T-helper 17 cell (primary cell): Measurements from ENCODE around the gene SEC16A. TPM values are rescaled to one million over a fixed set of nuclear protein-coding genes. Genes with fewer than 3 reads are reported as not detected.
"Not testable (repeated sequence)": the region's sequence is repeated elsewhere in the genome, so short reads cannot be mapped to it uniquely, and the experiment has no call there.

Experiments used
- ATAC-seq: fragments of 150-1000 bp; cut with Tn5 transposase; 2 replicates; pipeline ENCODE4 v1.10.0; 2021; ENCODE audit warnings: mild to moderate bottlenecking, moderate library complexity
- DNase-seq, 3 donors: peaks; one replicate each; pipeline versions ENCODE4 v3.0.0 to v3.0.0-alpha.2; 2020 to 2021
- H3K9me3 ChIP-seq: one replicate; pipeline ENCODE4 v1.7.0; 2013; ENCODE audit warnings: low read length, mild to moderate bottlenecking; ENCODE audit not compliant: control insufficient read depth, poor library complexity, severe bottlenecking
- H3K27ac Mint-ChIP-seq: one replicate; pipeline ENCODE4 v1.8.0; 2022; ENCODE audit warnings: mild to moderate bottlenecking, moderate library complexity, mixed read lengths
- H3K27me3 Mint-ChIP-seq: one replicate; pipeline ENCODE4 v1.8.0; 2022; ENCODE audit warnings: mixed read lengths
- H3K36me3 Mint-ChIP-seq: one replicate; pipeline ENCODE4 v1.8.0; 2022; ENCODE audit warnings: low read depth, mixed read lengths
- H3K4me1 Mint-ChIP-seq: one replicate; pipeline ENCODE4 v1.8.0; 2022; ENCODE audit warnings: mild to moderate bottlenecking, mixed read lengths
- H3K4me3 Mint-ChIP-seq: one replicate; pipeline ENCODE4 v1.8.0; 2022; ENCODE audit warnings: mild to moderate bottlenecking, moderate library complexity, mixed read lengths
- total RNA-seq, 4 donors: library from RNA in 2 of 4; stranded (reverse) in 2 of 4; gene quantifications; one replicate each; pipeline ENCODE4 v1.2.3 and lab custom pipeline; 2022 to 2026

The SEC16A gene
- total RNA-seq, 2 donors from 2014 or later: 71.7 to 74.7 TPM

GRCh38 chr9:136407061-136407460 lies 75.8 kb downstream of the SEC16A start:
- H3K27me3 Mint-ChIP-seq, DNase-seq, ATAC-seq, H3K9me3 ChIP-seq, H3K36me3 Mint-ChIP-seq: not testable (repeated sequence)
- Mint-ChIP-seq H3K4me1 (peaks cover 42% of the 10 kb centered on the region), H3K27ac (peak overlapping the region; percentile 41), H3K4me3 (peak overlapping the region; percentile 55)

GRCh38 chr9:136405904-136406303 lies 76.9 kb downstream of the SEC16A start:
- DNase-seq, H3K9me3 ChIP-seq, H3K27me3 Mint-ChIP-seq, H3K36me3 Mint-ChIP-seq, ATAC-seq: not testable (repeated sequence)
- H3K27ac Mint-ChIP-seq: peak overlapping the region; percentile 96
- peaks cover 38% of the 10 kb centered on the region for H3K4me1 Mint-ChIP-seq
- H3K4me3 Mint-ChIP-seq: peak overlapping the region; percentile 7

GRCh38 chr9:136405481-136405880 lies 77.4 kb downstream of the SEC16A start:
- Mint-ChIP-seq H3K4me3 (peak overlapping the region; percentile 86), H3K36me3 (peaks cover 2% of the 10 kb centered on the region), H3K4me1 (peaks cover 41% of the 10 kb centered on the region), H3K27ac (peak overlapping the region; percentile 96), H3K27me3 (no peaks in the 10 kb centered on the region)
- DNase-seq (no peak), ATAC-seq (no peak)
- H3K9me3 ChIP-seq: no peaks in the 10 kb centered on the region

- peaks cover 39% of the 10 kb centered on the region for H3K4me1 Mint-ChIP-seq
- H3K9me3 ChIP-seq: no peaks in the 10 kb centered on the region
- no peak for ATAC-seq
- H3K4me3 Mint-ChIP-seq: peak overlapping the region; percentile 86
- no peaks in the 10 kb centered on the region for H3K27me3 Mint-ChIP-seq
- H3K36me3 Mint-ChIP-seq: peaks cover 2% of the 10 kb centered on the region
- DNase-seq: no peak
- H3K27ac Mint-ChIP-seq: peak overlapping the region; percentile 96
Measured at GRCh38 chr9:136404801-136405136, 78.1 kb downstream of the SEC16A start.

GRCh38 chr9:136403915-136404800 lies 78.7 kb downstream of the SEC16A start:
- H3K9me3 ChIP-seq: no peaks in the 10 kb centered on the region
- Mint-ChIP-seq H3K27me3 (no peaks in the 10 kb centered on the region), H3K27ac (peak overlapping the region; percentile 96), H3K4me3 (peak overlapping the region; percentile 86), H3K4me1 (peaks cover 38% of the 10 kb centered on the region), H3K36me3 (peaks cover 2% of the 10 kb centered on the region)
- ATAC-seq (peak; percentile 21), DNase-seq (peak in 2 of 3 donors; percentile 26 to 28)

- Mint-ChIP-seq H3K36me3 (no peaks in the 10 kb centered on the region), H3K4me1 (peaks cover 38% of the 10 kb centered on the region), H3K4me3 (peak overlapping the region; percentile 86), H3K27ac (peak overlapping the region; percentile 96), H3K27me3 (no peaks in the 10 kb centered on the region)
- DNase-seq (peak; percentile 56 to 71 (median 66)), ATAC-seq (peak; percentile 89)
- no peaks in the 10 kb centered on the region for H3K9me3 ChIP-seq
Measured at GRCh38 chr9:136403538-136403914, 79.3 kb downstream of the SEC16A start.

- no peak for DNase-seq
- H3K9me3 ChIP-seq: no peaks in the 10 kb centered on the region
- Mint-ChIP-seq H3K4me1 (peaks cover 41% of the 10 kb centered on the region), H3K27ac (peak overlapping the region; percentile 92), H3K36me3 (no peaks in the 10 kb centered on the region), H3K27me3 (no peaks in the 10 kb centered on the region), H3K4me3 (no peak overlapping the region)
- ATAC-seq: no peak
Measured at GRCh38 chr9:136402067-136402466, 80.8 kb downstream of the SEC16A start.

- Mint-ChIP-seq H3K36me3 (no peaks in the 10 kb centered on the region), H3K27me3 (no peaks in the 10 kb centered on the region), H3K4me3 (peak overlapping the region; percentile 28), H3K4me1 (peaks cover 41% of the 10 kb centered on the region), H3K27ac (peak overlapping the region; percentile 92)
- H3K9me3 ChIP-seq: no peaks in the 10 kb centered on the region
- DNase-seq (no peak), ATAC-seq (no peak)
Measured at GRCh38 chr9:136401173-136401922, 81.5 kb downstream of the SEC16A start.

GRCh38 chr9:136400038-136400834 lies 82.6 kb downstream of the SEC16A start, which contains the start of gene SNAPC4:
Gene SNAPC4 (minus strand): TSS chr9:136400170. CDS start chr9:136398428, 1,742 bp downstream.
- H3K36me3 Mint-ChIP-seq: no peaks in the 10 kb centered on the region
- DNase-seq: peak; percentile 83 to 88 (median 86)
- H3K27ac Mint-ChIP-seq: peak within 1 kb of the TSS; percentile 92
- ATAC-seq: peak; percentile 63
- peaks cover 36% of the 10 kb centered on the region for H3K4me1 Mint-ChIP-seq
- peak within 1 kb of the TSS; percentile 87 for H3K4me3 Mint-ChIP-seq
- H3K27me3 Mint-ChIP-seq: no peaks in the 10 kb centered on the region
- no peaks in the 10 kb centered on the region for H3K9me3 ChIP-seq

GRCh38 chr9:136399176-136400037 lies 83.4 kb downstream of the SEC16A start:
- H3K9me3 ChIP-seq: no peaks in the 10 kb centered on the region
- ATAC-seq: peak; percentile 13
- peak overlapping the region; percentile 74 for H3K27ac Mint-ChIP-seq
- H3K4me1 Mint-ChIP-seq: peaks cover 27% of the 10 kb centered on the region
- peak overlapping the region; percentile 87 for H3K4me3 Mint-ChIP-seq
- H3K36me3 Mint-ChIP-seq: no peaks in the 10 kb centered on the region
- DNase-seq: peak; percentile 29 to 44 (median 40)
- H3K27me3 Mint-ChIP-seq: no peaks in the 10 kb centered on the region

- peaks cover 18% of the 10 kb centered on the region for H3K4me1 Mint-ChIP-seq
- ATAC-seq (no peak), DNase-seq (no peak)
- no peaks in the 10 kb centered on the region for H3K36me3 Mint-ChIP-seq
- no peaks in the 10 kb centered on the region for H3K27me3 Mint-ChIP-seq
- H3K27ac Mint-ChIP-seq: no peak overlapping the region
- H3K9me3 ChIP-seq: no peaks in the 10 kb centered on the region
- H3K4me3 Mint-ChIP-seq: peak overlapping the region; percentile 87
Measured at GRCh38 chr9:136398286-136398685, 84.6 kb downstream of the SEC16A start.

GRCh38 chr9:136397643-136398042 lies 85.2 kb downstream of the SEC16A start:
- DNase-seq (no peak), ATAC-seq (no peak)
- no peak overlapping the region for H3K4me3 Mint-ChIP-seq
- no peak overlapping the region for H3K27ac Mint-ChIP-seq
- no peaks in the 10 kb centered on the region for H3K9me3 ChIP-seq
- no peaks in the 10 kb centered on the region for H3K36me3 Mint-ChIP-seq
- peaks cover 17% of the 10 kb centered on the region for H3K4me1 Mint-ChIP-seq
- no peaks in the 10 kb centered on the region for H3K27me3 Mint-ChIP-seq
